HG02610 (cell line): ENCODE measurements around the gene TAF1A.

Source experiments
- ATAC-seq: cut with Tn5 transposase; IDR thresholded peaks from one replicate; pipeline ENCODE4 v1.9.1; 2021; ENCODE audit warnings: mild to moderate bottlenecking, moderate library complexity; ENCODE audit not compliant: unreplicated experiment

TAF1A gene

DNA sequence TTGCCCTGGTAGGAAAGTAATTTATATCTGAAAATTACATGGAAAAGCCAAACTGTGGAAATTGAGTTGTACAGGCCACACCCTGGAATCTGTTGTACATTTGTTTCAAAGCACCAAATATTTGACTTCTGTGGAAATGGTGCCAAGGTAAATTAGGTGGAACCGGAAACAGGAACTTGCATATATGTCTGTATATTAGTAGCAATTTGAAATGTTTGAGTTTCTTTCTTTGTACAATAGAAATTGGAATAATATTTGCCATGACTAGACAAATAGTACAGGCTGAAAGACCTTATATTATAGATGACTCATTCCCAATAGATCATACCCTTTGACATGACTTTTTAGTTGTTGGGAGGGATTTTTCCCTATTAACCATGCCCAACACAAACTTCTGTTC is 10.5 kb upstream of the TAF1A start:
- ATAC-seq: no peak

DNA sequence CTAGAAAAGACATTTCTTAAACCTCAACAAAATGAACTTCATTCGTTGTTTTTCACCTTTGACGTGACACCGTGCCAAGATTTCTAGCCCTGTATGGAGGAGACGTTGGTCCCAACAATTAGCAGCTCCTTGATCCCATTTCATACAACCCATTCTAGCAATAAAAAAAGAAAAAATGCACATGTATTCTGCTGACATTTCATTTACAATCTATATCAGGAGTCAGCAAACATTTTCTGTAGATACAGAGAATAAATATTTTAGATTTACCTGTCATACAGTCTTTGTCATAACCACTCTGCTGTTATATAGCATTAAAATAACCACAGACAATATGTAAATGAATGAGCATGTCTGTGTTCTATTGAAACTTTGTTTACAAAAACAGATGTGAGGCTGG is 7.0 kb upstream of the TAF1A start:
- no peak for ATAC-seq

DNA sequence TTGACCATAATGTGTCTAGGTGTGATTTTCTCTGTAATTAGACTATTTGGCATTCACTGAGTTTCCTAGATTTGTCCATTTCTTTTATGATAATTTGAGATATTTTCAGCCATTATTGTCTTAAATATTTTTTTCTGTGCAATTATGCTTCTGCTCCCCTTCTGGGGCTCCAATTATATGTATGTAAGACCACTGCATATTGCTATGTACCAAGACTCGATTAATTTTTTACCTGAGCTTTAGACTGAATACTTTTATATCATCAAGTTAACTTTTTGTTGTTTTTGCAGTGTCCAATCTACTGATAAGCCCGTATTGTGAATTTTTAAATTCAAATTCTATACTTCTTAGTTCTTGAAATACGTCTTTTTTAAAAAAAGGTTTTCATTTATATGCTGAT is 5.1 kb upstream of the TAF1A start:
- no peak for ATAC-seq

DNA sequence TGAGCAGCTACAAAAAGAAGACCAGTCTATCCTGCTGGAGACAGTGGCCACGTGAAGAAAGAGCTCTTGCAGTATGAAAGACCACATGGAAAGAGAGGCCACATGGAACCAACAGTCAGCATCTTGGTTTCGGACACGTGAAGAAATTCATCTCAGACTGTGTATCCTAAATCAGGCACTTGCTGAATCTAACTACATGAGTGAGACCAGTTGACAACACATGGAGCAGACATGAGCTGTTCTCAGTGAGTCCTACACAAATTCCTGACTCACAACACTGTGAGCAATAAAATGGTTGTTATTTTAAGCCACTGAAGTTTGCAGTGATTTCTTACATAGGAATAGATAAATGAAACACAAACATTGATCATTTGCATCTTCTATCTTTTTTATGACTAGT is 2.4 kb upstream of the TAF1A start:
- no peak for ATAC-seq

- no peak for ATAC-seq
Measured at GRCh38 chr1:222588135-222588534, 1.6 kb downstream of the TAF1A start.

DNA sequence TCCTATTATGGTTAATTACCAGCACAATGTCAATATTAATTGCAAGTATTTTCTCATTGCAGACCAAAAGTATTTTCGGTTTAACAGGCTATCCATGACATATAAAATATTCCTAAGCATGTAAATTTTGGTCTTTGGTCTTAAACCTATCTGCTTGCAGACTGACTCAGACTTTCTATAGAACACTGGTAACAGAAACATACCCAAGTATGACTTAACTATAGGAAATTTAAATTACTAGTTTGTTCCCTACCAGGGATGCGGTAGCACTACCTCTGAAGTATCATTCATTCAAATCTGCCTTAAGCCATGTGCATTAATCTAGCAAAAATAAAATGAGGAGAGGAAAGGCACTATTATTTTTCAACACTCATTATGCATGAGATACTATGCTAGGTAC is 2.9 kb downstream of the TAF1A start:
- no peak for ATAC-seq

GRCh38 chr1:222583079-222583478 is 6.7 kb downstream of the TAF1A start:
- peak; percentile 80 for ATAC-seq

- ATAC-seq: peak; percentile 82
Measured at GRCh38 chr1:222582099-222582774, 7.5 kb downstream of the TAF1A start.

DNA sequence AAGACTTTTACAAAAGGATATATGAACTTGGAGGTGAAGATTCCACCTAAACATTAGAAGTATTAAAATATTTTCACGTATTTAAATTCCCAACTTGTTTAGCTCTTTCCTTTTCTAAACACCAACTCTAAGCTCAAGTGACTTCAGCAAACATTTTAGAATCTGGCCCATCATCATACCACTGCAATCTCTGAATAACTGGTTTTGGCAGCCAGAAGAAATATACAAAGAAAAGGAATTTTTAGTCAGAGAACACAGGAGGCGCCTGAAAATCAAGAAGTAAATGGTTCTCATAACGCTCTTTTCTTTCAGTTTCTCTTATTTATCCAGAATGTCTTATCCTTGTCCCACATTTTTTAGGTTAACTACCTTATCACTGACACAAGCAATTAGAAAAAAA is 10.4 kb downstream of the TAF1A start:
- no peak for ATAC-seq

- no peak for ATAC-seq
Measured at GRCh38 chr1:222570837-222571236, 18.9 kb downstream of the TAF1A start.

DNA sequence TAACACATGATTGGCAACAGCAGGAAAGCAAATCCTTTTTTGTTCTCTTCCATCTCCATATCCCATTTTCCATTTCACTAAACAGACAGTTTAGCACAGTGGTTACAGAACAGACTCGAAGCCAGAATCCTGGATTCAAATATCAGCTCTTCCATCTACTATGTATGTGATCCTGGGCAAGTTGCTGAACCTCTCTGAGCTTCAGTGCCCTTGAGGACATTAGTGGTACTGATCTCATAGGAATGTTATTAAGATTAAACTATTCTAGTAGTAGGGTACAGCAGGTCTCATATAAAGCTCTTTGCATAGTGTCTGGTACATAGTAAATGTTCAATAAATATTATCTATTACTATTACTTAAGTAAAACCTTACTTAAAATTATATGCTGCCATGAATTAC is 28.1 kb downstream of the TAF1A start:
- ATAC-seq: no peak

- ATAC-seq: no peak
Measured at GRCh38 chr1:222557574-222557973, 32.2 kb downstream of the TAF1A start.

GRCh38 chr1:222557148-222557547 is 32.6 kb downstream of the TAF1A start:
- ATAC-seq: no peak

DNA sequence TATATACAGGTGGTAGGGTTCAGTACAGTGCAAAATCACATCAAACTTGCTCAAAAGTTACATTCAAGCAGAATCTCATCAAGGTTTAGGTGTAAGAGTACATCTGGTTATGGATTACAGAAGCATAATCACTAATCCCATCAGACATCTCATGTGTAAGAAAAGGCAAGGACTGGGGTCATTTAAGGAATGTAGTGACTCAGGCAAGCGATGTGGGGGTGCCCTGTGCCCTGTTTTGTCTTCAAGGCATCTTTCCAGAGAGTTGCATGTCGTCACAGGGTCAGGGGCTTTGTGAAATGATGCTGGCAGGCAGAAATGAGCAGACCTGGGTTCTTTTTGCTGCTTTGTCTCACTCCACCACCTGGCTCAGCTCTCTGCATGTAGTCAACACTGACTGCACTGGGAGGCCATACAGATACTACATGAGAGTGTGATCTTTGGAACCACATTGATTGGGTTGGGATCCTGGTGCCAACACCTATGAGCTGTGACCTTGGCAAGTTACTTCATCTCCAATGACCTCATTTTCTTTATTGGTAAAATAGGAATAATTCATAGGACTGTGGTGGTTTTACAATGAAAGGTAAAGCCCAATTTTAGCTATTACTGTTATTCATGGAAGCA is 33.6 kb downstream of the TAF1A start:
- no peak for ATAC-seq

GRCh38 chr1:222554177-222554576 is 35.6 kb downstream of the TAF1A start:
- ATAC-seq: no peak

GRCh38 chr1:222552882-222553281 is 36.9 kb downstream of the TAF1A start:
- ATAC-seq: no peak

DNA sequence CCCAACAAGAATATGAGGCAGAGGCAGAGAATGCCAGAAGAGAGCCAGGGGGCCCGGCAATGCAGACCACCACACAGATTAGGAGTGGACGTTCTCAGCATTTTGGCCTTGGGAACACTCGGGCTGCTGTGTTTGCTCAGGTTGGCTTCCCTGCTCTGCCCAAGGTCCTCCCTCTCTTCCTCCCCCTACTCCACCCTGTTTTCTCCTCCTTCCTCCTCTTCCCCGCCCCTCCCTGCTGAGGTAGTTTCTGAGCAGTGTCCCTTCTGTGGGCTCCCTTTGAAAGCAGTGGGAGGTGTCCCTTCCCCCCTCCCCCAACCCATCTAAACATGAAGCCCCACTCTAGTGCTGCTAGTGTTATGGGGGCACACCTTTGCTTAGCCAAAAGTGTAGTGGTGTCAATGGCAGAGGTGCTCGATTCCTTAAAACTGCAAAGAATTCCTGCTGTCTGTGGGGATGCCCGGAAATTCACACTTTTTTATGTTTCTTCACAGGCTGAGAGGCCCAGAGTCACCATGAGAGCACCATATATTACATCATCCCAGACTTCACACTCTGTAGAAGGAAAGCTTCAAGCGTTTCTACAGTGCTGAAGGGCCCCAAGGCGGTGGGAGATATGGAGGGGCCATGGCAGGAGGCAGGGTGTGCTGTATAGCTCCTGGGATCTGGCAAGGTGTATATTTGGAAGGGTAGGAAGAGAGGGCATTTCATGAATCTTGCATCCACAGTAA is 41.6 kb downstream of the TAF1A start, which contains the start of gene HHIPL2:
HHIPL2 (minus strand) TSS at position 161 of the 728 bp plus-strand sequence; CDS start at position 101, 60 bp downstream.
- no peak for ATAC-seq

- ATAC-seq: no peak
Measured at GRCh38 chr1:222547260-222547614, 42.5 kb downstream of the TAF1A start.

- ATAC-seq: no peak
Measured at GRCh38 chr1:222546548-222547259, 43.0 kb downstream of the TAF1A start.

DNA sequence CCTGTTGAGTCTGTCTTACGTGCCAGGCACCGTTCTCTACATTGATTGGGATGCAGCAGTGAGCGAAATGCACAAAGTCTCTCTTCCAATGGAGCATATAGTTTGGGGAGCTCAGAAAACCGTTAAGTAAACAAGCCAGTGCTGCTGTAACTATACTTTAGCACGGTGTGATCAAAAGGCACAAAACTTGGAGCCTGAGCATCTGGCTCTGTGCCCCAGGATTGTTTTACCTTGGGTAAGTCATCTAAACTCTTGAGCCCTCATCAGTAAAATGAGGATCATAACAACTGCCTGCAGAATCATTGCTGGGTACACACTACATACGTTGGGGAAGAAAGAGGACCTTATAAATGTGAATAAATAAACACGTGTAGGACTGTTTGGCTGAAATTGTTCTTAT is 43.6 kb downstream of the TAF1A start:
- ATAC-seq: no peak

DNA sequence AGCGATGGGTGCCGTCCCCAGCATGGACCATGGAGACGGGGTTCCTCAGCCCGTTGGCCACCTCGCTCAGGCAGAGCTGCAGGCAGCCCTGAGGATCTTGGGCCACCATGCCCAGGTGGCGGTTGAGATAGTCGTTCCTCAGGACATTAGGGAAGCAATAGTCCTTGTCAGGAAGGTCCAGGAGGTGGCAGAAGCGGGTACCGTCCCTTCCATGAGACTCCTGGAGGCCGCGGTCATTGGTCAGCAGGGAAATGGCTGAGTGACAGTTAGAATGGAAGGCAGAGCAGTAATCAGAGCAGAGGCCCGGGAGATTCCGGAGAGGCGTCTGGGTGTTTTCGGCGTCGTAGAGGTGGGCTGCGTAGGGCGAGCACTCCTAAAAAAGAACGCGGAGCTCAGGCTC is 45.9 kb downstream of the TAF1A start:
- no peak for ATAC-seq

- ATAC-seq: no peak
Measured at GRCh38 chr1:222540598-222540995, 49.1 kb downstream of the TAF1A start.
